B cell (primary cell): Measurements from ENCODE around the gene CCNYL1. TPM values are rescaled to one million over a fixed set of nuclear protein-coding genes. Genes with fewer than 3 reads are reported as not detected.

Experiments
- ATAC-seq: fragments of 200-7000 bp; cut with Tn5 transposase; one replicate; pipeline ENCODE4 v1.10.0; 2021; ENCODE audit warnings: low read depth, mild to moderate bottlenecking, moderate number of reproducible peaks, moderate library complexity
- CTCF ChIA-PET: fragments of 350-600 bp; sonication (Branson Sonifier 250); formaldehyde crosslinking; loops from one replicate; lab custom pipeline; 2021; ENCODE audit warnings: antibody characterized with exemption, inconsistent platforms; lab: Charles Lee
- POLR2A ChIA-PET: fragments of 350-600 bp; sonication (Branson Sonifier 250); formaldehyde crosslinking; loops from one replicate; lab custom pipeline; 2021; ENCODE audit warnings: antibody characterized with exemption; lab: Charles Lee
- DNase-seq: peaks from one replicate; pipeline ENCODE4 v3.0.0; 2013
- H2AFZ ChIP-seq: 2 replicates; pipeline ENCODE4 v1.6.1; 2012; ENCODE audit warnings: mild to moderate bottlenecking, low read depth, low read length; ENCODE audit not compliant: insufficient read depth, poor library complexity, severe bottlenecking
- H3K27ac ChIP-seq, 2 donors: 1 replicate in 1 of 2; 2 replicates in 1 of 2; pipeline ENCODE4 v1.5.1; 2012 to 2013; ENCODE audit warnings: low read length in 2 of 2, mild to moderate bottlenecking in 2 of 2, moderate library complexity in 1 of 2
- H3K27me3 ChIP-seq, 4 experiments: fragments of 200-600 bp in 1 of 4; sonication (generic) in 1 of 4; replicated peaks in 1 of 4; 1 replicate in 2 of 4; 2 replicates in 2 of 4; pipeline versions ENCODE4 v1.6.1 to v1.7.0; 2013 to 2016; ENCODE audit warnings: low read length in 3 of 4, mild to moderate bottlenecking in 2 of 4, mixed read lengths in 1 of 4, moderate library complexity in 1 of 4; ENCODE audit not compliant: insufficient read depth in 4 of 4, control insufficient read depth in 3 of 4; ENCODE audit errors: control extremely low read depth in 1 of 4
- H3K36me3 ChIP-seq, 2 experiments: replicated peaks in 1 of 2; 1 replicate in 1 of 2; 2 replicates in 1 of 2; pipeline versions ENCODE4 v1.6.1 to v1.7.1; 2013; ENCODE audit warnings: low read length in 1 of 2; ENCODE audit not compliant: insufficient read depth in 2 of 2, control insufficient read depth in 1 of 2; ENCODE audit errors: control extremely low read depth in 1 of 2, extremely low read depth in 1 of 2
- H3K4me1 ChIP-seq, 2 donors: fragments of 200-600 bp in 1 of 2; sonication (generic) in 1 of 2; 1 replicate in 1 of 2; 2 replicates in 1 of 2; pipeline versions ENCODE4 v1.5.1 to v1.6.1; 2013 to 2017; ENCODE audit warnings: low read length in 2 of 2; ENCODE audit not compliant: control insufficient read depth in 2 of 2, insufficient read depth in 2 of 2
- H3K4me2 ChIP-seq: replicated peaks from 2 replicates; pipeline ENCODE3; 2012; ENCODE audit warnings: mild to moderate bottlenecking, low read depth, low read length; ENCODE audit not compliant: poor library complexity, severe bottlenecking
- H3K4me3 ChIP-seq, 5 experiments: fragments of 200-600 bp in 1 of 5; sonication (generic) in 1 of 5; 1 replicate in 3 of 5; 2 replicates in 2 of 5; pipeline versions ENCODE4 v1.5.1 to v1.7.0; 2011 to 2016; ENCODE audit warnings: low read length in 4 of 5, mild to moderate bottlenecking in 4 of 5, low read depth in 2 of 5, control low read depth in 1 of 5, moderate library complexity in 1 of 5; ENCODE audit not compliant: insufficient read depth in 1 of 5; ENCODE audit errors: control extremely low read depth in 1 of 5, extremely low read depth in 1 of 5
- H3K79me2 ChIP-seq: fragments of 200-600 bp; sonication (generic); one replicate; pipeline ENCODE4 v1.6.0; 2016; ENCODE audit warnings: low read length; ENCODE audit not compliant: control insufficient read depth, insufficient read depth
- H3K9ac ChIP-seq: fragments of 200-600 bp; sonication (generic); 2 replicates; pipeline ENCODE4 v1.6.1; 2017; ENCODE audit warnings: mild to moderate bottlenecking, low read length, moderate library complexity
- H3K9me3 ChIP-seq, 3 donors: one replicate each; pipeline versions ENCODE4 v1.6.1 to v1.7.1; 2013; ENCODE audit warnings: low read length in 2 of 3; ENCODE audit not compliant: control insufficient read depth in 2 of 3, insufficient read depth in 1 of 3; ENCODE audit errors: control extremely low read depth in 1 of 3
- H4K20me1 ChIP-seq: 2 replicates; pipeline ENCODE4 v1.6.0; 2012; ENCODE audit warnings: mild to moderate bottlenecking, low read length; ENCODE audit not compliant: insufficient read depth, control insufficient read depth, poor library complexity, severe bottlenecking
- H3K27ac Mint-ChIP-seq: one replicate; pipeline ENCODE4 v1.8.0; 2021; ENCODE audit warnings: mixed read lengths
- H3K27me3 Mint-ChIP-seq: one replicate; pipeline ENCODE4 v1.8.0; 2021; ENCODE audit warnings: mixed read lengths
- H3K4me1 Mint-ChIP-seq: one replicate; pipeline ENCODE4 v1.8.0; 2021; ENCODE audit warnings: mixed read lengths
- H3K4me3 Mint-ChIP-seq: one replicate; pipeline ENCODE4 v1.8.0; 2021; ENCODE audit warnings: mixed read lengths
- H3K9me3 Mint-ChIP-seq: one replicate; pipeline ENCODE4 v1.8.0; 2022; ENCODE audit warnings: mixed read lengths; ENCODE audit not compliant: insufficient read depth
- CTCF ChIP-seq: fragments of 200-600 bp; IDR thresholded peaks from one replicate; pipeline ENCODE4 v1.8.0; 2022; ENCODE audit warnings: antibody characterized with exemption, mild to moderate bottlenecking
- EZH2 ChIP-seq: IDR thresholded peaks from 2 replicates; pipeline ENCODE4 v1.6.1; 2012; ENCODE audit warnings: borderline replicate concordance, low read depth, mild to moderate bottlenecking, moderate library complexity, low read length; ENCODE audit not compliant: insufficient read depth, poor library complexity, severe bottlenecking
- WGBS: methylation state at CpG from one replicate; pipeline ENCODE4 v1.1.5; 2013; ENCODE audit warnings: missing lambda C conversion rate; ENCODE audit not compliant: insufficient coverage; 5-methylcytosine and 5-hydroxymethylcytosine counted together
- intact Hi-C: fragments of 100-400 bp; cut with micrococcal nuclease; formaldehyde crosslinking; loops from one replicate; pipeline ENCODE4 v1.10.0; 2022
- polyA plus RNA-seq: library from polyadenylated mRNA; depleted of rRNA; stranded (reverse); fragments of >200 nt; gene quantifications from 2 replicates; pipeline ENCODE4 v1.2.3, GENCODE V29; 2012
- total RNA-seq, 2 donors: library from RNA; stranded (reverse); fragments of 120-200 nt in 1 of 2; gene quantifications; 1 replicate in 1 of 2; 2 replicates in 1 of 2; pipeline versions ENCODE4 v1.2.3 to v1.2.4, GENCODE V29; 2013 to 2022

CCNYL1 gene
- total and polyA plus RNA-seq, 2 donors (not counting 1 experiment from before 2014, with no cell fraction given), result 8.6 to 14.2 TPM

- Mint-ChIP-seq H3K27ac (no peak overlapping the region), H3K4me3 (no peak overlapping the region), H3K27me3 (no peaks in the 10 kb centered on the region), H3K4me1 (peaks cover 19% of the 10 kb centered on the region), H3K9me3 (no peaks in the 10 kb centered on the region)
- no peak for TF ChIP-seq CTCF
- no peak for TF ChIP-seq EZH2
- Histone ChIP-seq H4K20me1 (no peaks in the 10 kb centered on the region), H3K79me2 (peaks cover 11% of the 10 kb centered on the region), H3K27ac (no peak overlapping the region), H3K4me3 (no peak overlapping the region), H3K9me3 (peaks cover 0 to 1% (median 0%) of the 10 kb centered on the region in 3 donors), H3K9ac (no peak overlapping the region), H3K4me2 (no peak overlapping the region), H2AFZ (no peak overlapping the region), H3K36me3 (peaks cover 0 to 7% of the 10 kb centered on the region in 2 experiments), H3K4me1 (peaks cover 18 to 27% of the 10 kb centered on the region in 2 donors), H3K27me3 (no peaks in the 10 kb centered on the region)
- ChIA-PET CTCF (no interaction called here), POLR2A (interaction anchor here (0.7 kb wide), 2 partner anchors 10 to 117 kb away, joined by 3 to 8 read pairs; no protein-coding TSS in a partner anchor)
- ATAC-seq, result no peak
- intact Hi-C loops, result no loop called here
- DNase-seq, result no peak
- 95% methylated on average over 5 of the region's 6 CpGs for WGBS
Observed at GRCh38 chr2:207670887-207671286, 40.6 kb upstream of the CCNYL1 start.

- Mint-ChIP-seq H3K27me3 (no peaks in the 10 kb centered on the region), H3K27ac (no peak overlapping the region), H3K9me3 (no peaks in the 10 kb centered on the region), H3K4me1 (peaks cover 9% of the 10 kb centered on the region), H3K4me3 (no peak overlapping the region)
- Histone ChIP-seq H3K79me2 (peaks cover 2% of the 10 kb centered on the region), H3K27me3 (no peaks in the 10 kb centered on the region), H2AFZ (no peak overlapping the region), H3K27ac (no peak overlapping the region), H3K4me3 (no peak overlapping the region), H3K9me3 (no peaks in the 10 kb centered on the region), H3K36me3 (peaks cover 0 to 7% of the 10 kb centered on the region in 2 experiments), H3K9ac (no peak overlapping the region), H4K20me1 (no peaks in the 10 kb centered on the region), H3K4me1 (peaks cover 8 to 11% of the 10 kb centered on the region in 2 donors), H3K4me2 (no peak overlapping the region)
- ChIA-PET POLR2A (interaction anchor here (0.6 kb wide), 1 partner anchor 55 kb away, joined by 4 read pairs; no protein-coding TSS in a partner anchor), CTCF (no interaction called here)
- DNase-seq (no peak), ATAC-seq (no peak)
- intact Hi-C loops, result no loop called here
- TF ChIP-seq CTCF, result no peak
- TF ChIP-seq EZH2, result no peak
- no CpG with 5 or more reads among the region's 2 CpGs for WGBS
Observed at GRCh38 chr2:207673431-207673830, 38.0 kb upstream of the CCNYL1 start.
